ENCODE data around the gene KIF6. TPM values are rescaled to one million over a fixed set of nuclear protein-coding genes. Genes with fewer than 3 reads are reported as not detected.

The KIF6 gene
- total RNA-seq, 1 experiment from 2014 or later, result not detected

- TF ChIP-seq SRF (IDR thresholded peaks at IDR 0.05; ENCODE audit: low read depth), result no peak
- TF ChIP-seq TCF7L2 (IDR thresholded peaks at IDR 0.05; ENCODE audit: borderline replicate concordance, extremely low read depth, insufficient read depth, insufficient read length), result no peak
- no peak for TF ChIP-seq CEBPB (IDR thresholded peaks at IDR 0.05; ENCODE audit: low read depth)
- no peak for TF ChIP-seq EGR1 (IDR thresholded peaks at IDR 0.05; ENCODE audit: low read depth)
- H3K27ac ChIP-seq (ENCODE audit: low read depth, low read length), result no peak overlapping the region
- BruUV-seq (replicated peaks), result no TSS peak
Measured at GRCh38 chr6:39729945-39730344, 4.7 kb upstream of the KIF6 start.

GRCh38 chr6:39725632-39725997, 407 bp upstream of the KIF6 start:
- Histone ChIP-seq H3K27ac (ENCODE audit: low read depth, low read length) (no peak overlapping the region), H4K20me1 (ENCODE audit: insufficient read depth) (no peaks in the 10 kb centered on the region), H3K4me1 (ENCODE audit: control insufficient read depth in 1 of 2, insufficient read depth in 2 of 2, low read length in 2 of 2) (no peaks in the 10 kb centered on the region), H3K4me2 (ENCODE audit: low read length) (no peak overlapping the region), H3K9ac (ENCODE audit: low read length) (no peak overlapping the region), H3K9me2 (ENCODE audit: insufficient read depth) (no peaks in the 10 kb centered on the region), H3K4me3 (replicated peaks in 1 of 2; ENCODE audit: low read depth in 1 of 2, low read length in 2 of 2) (no peak overlapping the region), H3K27me3 (ENCODE audit: insufficient read depth, low read length) (peaks cover 11% of the 10 kb centered on the region; the same call in 1 of the 2 replicates), H2AFZ (ENCODE audit: low read depth, low read length, poor library complexity, severe bottlenecking) (no peak overlapping the region), H3K9me3 (ENCODE audit: control insufficient read depth in 1 of 2, insufficient read depth in 1 of 2, low read depth in 1 of 2, low read length in 2 of 2) (no peaks in the 10 kb centered on the region), H3K36me3 (ENCODE audit: control insufficient read depth in 1 of 2, insufficient read depth in 2 of 2, low read length in 2 of 2) (no peaks in the 10 kb centered on the region), H3K79me2 (ENCODE audit: insufficient read depth, low read length) (no peaks in the 10 kb centered on the region)
- ATAC-seq (no peak), DNase-seq (ENCODE audit: low read depth, low spot score) (no peak)
- ChIA-PET RAD21 (ENCODE audit: low non-redundant PET in 1 of 2, low total read pairs in 2 of 2, uncharacterized antibody in 2 of 2, unreplicated experiment in 2 of 2) (no interaction called here), CTCF (no interaction called here), POLR2A (no interaction called here)
- intact Hi-C loops (cut with micrococcal nuclease), result no loop called here
- no TSS peak for BruUV-seq (replicated peaks)
- TF ChIP-seq FOSL1 (IDR thresholded peaks at IDR 0.05; ENCODE audit: low read depth) (no peak), CBX3 (IDR thresholded peaks at IDR 0.05; ENCODE audit: low read depth) (no peak), TCF7L2 (IDR thresholded peaks at IDR 0.05; ENCODE audit: borderline replicate concordance, extremely low read depth, insufficient read depth, insufficient read length) (no peak), SIN3A (IDR thresholded peaks at IDR 0.05; ENCODE audit: low read depth) (no peak), YY1 (IDR thresholded peaks at IDR 0.05; ENCODE audit: extremely low read depth, insufficient replicate concordance, low read depth, low read length) (no peak), SRF (IDR thresholded peaks at IDR 0.05; ENCODE audit: low read depth) (no peak), RAD21 (IDR thresholded peaks at IDR 0.05; ENCODE audit: low read depth) (no peak), EZH2 (IDR thresholded peaks at IDR 0.05) (no peak), EZH2phosphoT487 (IDR thresholded peaks at IDR 0.05; ENCODE audit: borderline replicate concordance) (no peak), POLR2AphosphoS5 (IDR thresholded peaks at IDR 0.05; ENCODE audit: low read depth, low read length) (no peak), ZFX (IDR thresholded peaks at IDR 0.05) (no peak)
- TF ChIP-seq, protein P1, sequence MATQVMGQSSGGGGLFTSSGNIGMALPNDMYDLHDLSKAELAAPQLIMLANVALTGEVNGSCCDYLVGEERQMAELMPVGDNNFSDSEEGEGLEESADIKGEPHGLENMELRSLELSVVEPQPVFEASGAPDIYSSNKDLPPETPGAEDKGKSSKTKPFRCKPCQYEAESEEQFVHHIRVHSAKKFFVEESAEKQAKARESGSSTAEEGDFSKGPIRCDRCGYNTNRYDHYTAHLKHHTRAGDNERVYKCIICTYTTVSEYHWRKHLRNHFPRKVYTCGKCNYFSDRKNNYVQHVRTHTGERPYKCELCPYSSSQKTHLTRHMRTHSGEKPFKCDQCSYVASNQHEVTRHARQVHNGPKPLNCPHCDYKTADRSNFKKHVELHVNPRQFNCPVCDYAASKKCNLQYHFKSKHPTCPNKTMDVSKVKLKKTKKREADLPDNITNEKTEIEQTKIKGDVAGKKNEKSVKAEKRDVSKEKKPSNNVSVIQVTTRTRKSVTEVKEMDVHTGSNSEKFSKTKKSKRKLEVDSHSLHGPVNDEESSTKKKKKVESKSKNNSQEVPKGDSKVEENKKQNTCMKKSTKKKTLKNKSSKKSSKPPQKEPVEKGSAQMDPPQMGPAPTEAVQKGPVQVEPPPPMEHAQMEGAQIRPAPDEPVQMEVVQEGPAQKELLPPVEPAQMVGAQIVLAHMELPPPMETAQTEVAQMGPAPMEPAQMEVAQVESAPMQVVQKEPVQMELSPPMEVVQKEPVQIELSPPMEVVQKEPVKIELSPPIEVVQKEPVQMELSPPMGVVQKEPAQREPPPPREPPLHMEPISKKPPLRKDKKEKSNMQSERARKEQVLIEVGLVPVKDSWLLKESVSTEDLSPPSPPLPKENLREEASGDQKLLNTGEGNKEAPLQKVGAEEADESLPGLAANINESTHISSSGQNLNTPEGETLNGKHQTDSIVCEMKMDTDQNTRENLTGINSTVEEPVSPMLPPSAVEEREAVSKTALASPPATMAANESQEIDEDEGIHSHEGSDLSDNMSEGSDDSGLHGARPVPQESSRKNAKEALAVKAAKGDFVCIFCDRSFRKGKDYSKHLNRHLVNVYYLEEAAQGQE (IDR thresholded peaks at IDR 0.05; ENCODE audit: low read depth), result no peak
- TF ChIP-seq, protein P2, sequence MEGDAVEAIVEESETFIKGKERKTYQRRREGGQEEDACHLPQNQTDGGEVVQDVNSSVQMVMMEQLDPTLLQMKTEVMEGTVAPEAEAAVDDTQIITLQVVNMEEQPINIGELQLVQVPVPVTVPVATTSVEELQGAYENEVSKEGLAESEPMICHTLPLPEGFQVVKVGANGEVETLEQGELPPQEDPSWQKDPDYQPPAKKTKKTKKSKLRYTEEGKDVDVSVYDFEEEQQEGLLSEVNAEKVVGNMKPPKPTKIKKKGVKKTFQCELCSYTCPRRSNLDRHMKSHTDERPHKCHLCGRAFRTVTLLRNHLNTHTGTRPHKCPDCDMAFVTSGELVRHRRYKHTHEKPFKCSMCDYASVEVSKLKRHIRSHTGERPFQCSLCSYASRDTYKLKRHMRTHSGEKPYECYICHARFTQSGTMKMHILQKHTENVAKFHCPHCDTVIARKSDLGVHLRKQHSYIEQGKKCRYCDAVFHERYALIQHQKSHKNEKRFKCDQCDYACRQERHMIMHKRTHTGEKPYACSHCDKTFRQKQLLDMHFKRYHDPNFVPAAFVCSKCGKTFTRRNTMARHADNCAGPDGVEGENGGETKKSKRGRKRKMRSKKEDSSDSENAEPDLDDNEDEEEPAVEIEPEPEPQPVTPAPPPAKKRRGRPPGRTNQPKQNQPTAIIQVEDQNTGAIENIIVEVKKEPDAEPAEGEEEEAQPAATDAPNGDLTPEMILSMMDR (IDR thresholded peaks at IDR 0.05 in 2 of 3, conservative IDR thresholded peaks at IDR 0.05 in 1 of 3; ENCODE audit: borderline replicate concordance in 1 of 3, insufficient read depth in 1 of 3, low read depth in 2 of 3, low read length in 2 of 3), result no peak
- TF ChIP-seq, protein P3, sequence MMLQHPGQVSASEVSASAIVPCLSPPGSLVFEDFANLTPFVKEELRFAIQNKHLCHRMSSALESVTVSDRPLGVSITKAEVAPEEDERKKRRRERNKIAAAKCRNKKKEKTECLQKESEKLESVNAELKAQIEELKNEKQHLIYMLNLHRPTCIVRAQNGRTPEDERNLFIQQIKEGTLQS (IDR thresholded peaks at IDR 0.05), result no peak
- TF ChIP-seq, protein P4, sequence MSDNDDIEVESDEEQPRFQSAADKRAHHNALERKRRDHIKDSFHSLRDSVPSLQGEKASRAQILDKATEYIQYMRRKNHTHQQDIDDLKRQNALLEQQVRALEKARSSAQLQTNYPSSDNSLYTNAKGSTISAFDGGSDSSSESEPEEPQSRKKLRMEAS (IDR thresholded peaks at IDR 0.05), result no peak

More at GRCh38 chr6:39729945-39730344, 4.7 kb upstream of the KIF6 start:
- Histone ChIP-seq H3K9me2 (ENCODE audit: insufficient read depth) (no peaks in the 10 kb centered on the region), H2AFZ (ENCODE audit: low read depth, low read length, poor library complexity, severe bottlenecking) (no peak overlapping the region), H3K4me2 (ENCODE audit: low read length) (no peak overlapping the region), H3K36me3 (ENCODE audit: control insufficient read depth in 1 of 2, insufficient read depth in 2 of 2, low read length in 2 of 2) (no peaks in the 10 kb centered on the region), H3K27me3 (ENCODE audit: insufficient read depth, low read length) (peaks cover 15% of the 10 kb centered on the region), H3K9me3 (ENCODE audit: control insufficient read depth in 1 of 2, insufficient read depth in 1 of 2, low read depth in 1 of 2, low read length in 2 of 2) (no peaks in the 10 kb centered on the region), H3K9ac (ENCODE audit: low read length) (no peak overlapping the region), H3K4me3 (replicated peaks in 1 of 2; ENCODE audit: low read depth in 1 of 2, low read length in 2 of 2) (no peak overlapping the region), H3K79me2 (ENCODE audit: insufficient read depth, low read length) (no peaks in the 10 kb centered on the region), H4K20me1 (ENCODE audit: insufficient read depth) (no peaks in the 10 kb centered on the region), H3K4me1 (ENCODE audit: control insufficient read depth in 1 of 2, insufficient read depth in 2 of 2, low read length in 2 of 2) (no peaks in the 10 kb centered on the region)
- ChIA-PET RAD21 (ENCODE audit: low non-redundant PET in 1 of 2, low total read pairs in 2 of 2, uncharacterized antibody in 2 of 2, unreplicated experiment in 2 of 2) (no interaction called here), POLR2A (no interaction called here), CTCF (no interaction called here)
- ATAC-seq (no peak), DNase-seq (ENCODE audit: low read depth, low spot score) (no peak)
- intact Hi-C loops (cut with micrococcal nuclease), result no loop called here
